SU-DHL-6 (cell line): Measurements from ENCODE around the gene VIPR2.

ENCODE experiments used
- H2AFZ ChIP-seq: fragments of 200-600 bp; sonication (generic); 2 replicates; pipeline ENCODE4 v1.6.1; 2014; ENCODE audit warnings: low read depth, mild to moderate bottlenecking, moderate library complexity, mixed read lengths, antibody characterized with exemption, low read length; ENCODE audit not compliant: severe bottlenecking
- H3F3A ChIP-seq: fragments of 200-600 bp; shearing (Covaris generic); 2 replicates; pipeline ENCODE4 v1.6.0; 2016; ENCODE audit warnings: antibody characterized with exemption, mild to moderate bottlenecking; ENCODE audit not compliant: insufficient read depth
- H3K27ac ChIP-seq: fragments of 200-600 bp; sonication (generic); 2 replicates; pipeline ENCODE4 v1.5.1; 2016; ENCODE audit warnings: low read depth, mild to moderate bottlenecking, low read length, moderate library complexity, mixed read lengths
- H3K27me3 ChIP-seq: fragments of 200-600 bp; sonication (generic), shearing (Covaris generic); 2 replicates; pipeline ENCODE4 v1.6.0; 2014; ENCODE audit warnings: mild to moderate bottlenecking, low read length
- H3K36me3 ChIP-seq: fragments of 200-600 bp; sonication (generic); 2 replicates; pipeline ENCODE4 v1.6.1; 2014; ENCODE audit warnings: mild to moderate bottlenecking, low read length, mixed read lengths
- H3K4me2 ChIP-seq: fragments of 300-600, 200-600 bp; shearing (Covaris generic), sonication (generic); 2 replicates; pipeline ENCODE4 v1.6.0; 2014; ENCODE audit warnings: low read length, low read depth, mild to moderate bottlenecking; ENCODE audit not compliant: poor library complexity, severe bottlenecking
- H3K4me3 ChIP-seq: fragments of 200-600 bp; sonication (generic); 2 replicates; pipeline ENCODE4 v1.5.1; 2014; ENCODE audit warnings: antibody characterized with exemption, low read length, mild to moderate bottlenecking, mixed read lengths; ENCODE audit not compliant: insufficient read depth, poor library complexity, severe bottlenecking
- H3K79me2 ChIP-seq: fragments of 200-600 bp; sonication (generic); 2 replicates; pipeline ENCODE4 v1.6.1; 2014; ENCODE audit warnings: mild to moderate bottlenecking, low read length, moderate library complexity; ENCODE audit not compliant: insufficient read depth
- H3K9ac ChIP-seq: fragments of 200-600 bp; sonication (generic); 2 replicates; pipeline ENCODE4 v1.7.0; 2014; ENCODE audit warnings: mild to moderate bottlenecking, low read length
- H3K9me2 ChIP-seq: fragments of 200-600 bp; sonication (generic); replicated peaks from 2 replicates; pipeline ENCODE4 v1.6.1; 2014; ENCODE audit warnings: low read length; ENCODE audit not compliant: insufficient read depth
- H3K9me3 ChIP-seq: fragments of 200-600 bp; sonication (generic); 2 replicates; pipeline ENCODE4 v1.6.1; 2014; ENCODE audit warnings: low read length, mixed read lengths; ENCODE audit not compliant: insufficient read depth
- H4K20me1 ChIP-seq: fragments of 200-600 bp; sonication (generic); 2 replicates; pipeline ENCODE4 v1.6.1; 2014; ENCODE audit warnings: low read depth, mild to moderate bottlenecking, antibody characterized with exemption, low read length, moderate library complexity, mixed read lengths
- CTCF ChIP-seq: fragments of 200-600 bp; sonication (generic); IDR thresholded peaks from one replicate; pipeline ENCODE4 v1.5.1; 2017; ENCODE audit warnings: antibody characterized with exemption, mild to moderate bottlenecking, low read length, moderate library complexity; ENCODE audit not compliant: insufficient read depth, poor library complexity, severe bottlenecking
- EZH2phosphoT487 ChIP-seq: fragments of 200-600 bp; sonication (generic), shearing (Covaris generic); conservative IDR thresholded peaks from 2 replicates; pipeline ENCODE4 v1.6.1; 2018; ENCODE audit warnings: mild to moderate bottlenecking, antibody characterized with exemption, low read length, moderate library complexity, mixed read lengths

The VIPR2 gene

GRCh38 chr7:159013825-159014289 lies 130.8 kb downstream of the VIPR2 start:
- no peak overlapping the region for H3K9ac ChIP-seq
- no peaks in the 10 kb centered on the region for H3K9me2 ChIP-seq
- no peaks in the 10 kb centered on the region for H3K27me3 ChIP-seq
- H3K4me3 ChIP-seq: no peak overlapping the region
- TF ChIP-seq CTCF (no peak), EZH2phosphoT487 (no peak)
- H2AFZ ChIP-seq: no peak overlapping the region
- no peak overlapping the region for H3K27ac ChIP-seq
- H3K79me2 ChIP-seq: no peaks in the 10 kb centered on the region
- H3F3A ChIP-seq: no peaks in the 10 kb centered on the region
- no peaks in the 10 kb centered on the region for H3K36me3 ChIP-seq
- H3K9me3 ChIP-seq: no peaks in the 10 kb centered on the region
- no peaks in the 10 kb centered on the region for H4K20me1 ChIP-seq
- H3K4me2 ChIP-seq: no peak overlapping the region

GRCh38 chr7:159013181-159013690 lies 131.4 kb downstream of the VIPR2 start:
- H2AFZ ChIP-seq: no peak overlapping the region
- H3F3A ChIP-seq: no peaks in the 10 kb centered on the region
- H3K4me3 ChIP-seq: no peak overlapping the region
- TF ChIP-seq EZH2phosphoT487 (no peak), CTCF (no peak)
- no peaks in the 10 kb centered on the region for H3K9me2 ChIP-seq
- no peaks in the 10 kb centered on the region for H4K20me1 ChIP-seq
- no peak overlapping the region for H3K4me2 ChIP-seq
- no peak overlapping the region for H3K9ac ChIP-seq
- H3K9me3 ChIP-seq: no peaks in the 10 kb centered on the region
- H3K79me2 ChIP-seq: no peaks in the 10 kb centered on the region
- no peak overlapping the region for H3K27ac ChIP-seq
- no peaks in the 10 kb centered on the region for H3K36me3 ChIP-seq
- no peaks in the 10 kb centered on the region for H3K27me3 ChIP-seq

GRCh38 chr7:159012353-159013069 lies 132.2 kb downstream of the VIPR2 start:
- Histone ChIP-seq H3K9ac (no peak overlapping the region), H2AFZ (no peak overlapping the region), H3K36me3 (no peaks in the 10 kb centered on the region), H3K27me3 (no peaks in the 10 kb centered on the region), H3K79me2 (no peaks in the 10 kb centered on the region), H3K9me3 (no peaks in the 10 kb centered on the region), H4K20me1 (no peaks in the 10 kb centered on the region), H3K27ac (no peak overlapping the region), H3K9me2 (no peaks in the 10 kb centered on the region), H3K4me2 (no peak overlapping the region), H3K4me3 (no peak overlapping the region), H3F3A (no peaks in the 10 kb centered on the region)
- no peak for TF ChIP-seq CTCF
- no peak for TF ChIP-seq EZH2phosphoT487
